Measurements from ENCODE around the gene NLRP2B. TPM values are rescaled to one million over a fixed set of nuclear protein-coding genes. Genes with fewer than 3 reads are reported as not detected.
"Not testable (repeated sequence)": the region's sequence is repeated elsewhere in the genome, so short reads cannot be mapped to it uniquely, and the experiment has no call there.

The NLRP2B gene
- polyA plus RNA-seq (ENCODE audit: insufficient read length), result 0.12 TPM
- long read RNA-seq, donor 1, result 0 reads
- long read RNA-seq, donor 2, result 0 reads
- long read RNA-seq, donor 3, result 0 reads
- long read RNA-seq, donor 4, result 0 reads
- long read RNA-seq, donor 5, result 0 reads
- long read RNA-seq, donor 6, result 0 reads
- long read RNA-seq, donor 7, result 0 reads
- long read RNA-seq, donor 8, result 0 reads

- DNase-seq, result no peak
Measured at GRCh38 chrX:57680160-57680559, at the start of gene NLRP2B. NLRP2B (minus strand) TSS chrX:57680260.

- not testable (repeated sequence) for DNase-seq
Measured at GRCh38 chrX:57725995-57726394, 45.9 kb upstream of the NLRP2B start.

GRCh38 chrX:57681341-57681740 is 1.3 kb upstream of the NLRP2B start:
- DNase-seq, result no peak

- no peak for DNase-seq
Measured at GRCh38 chrX:57678686-57679428, 1.2 kb downstream of the NLRP2B start.

GRCh38 chrX:57677132-57677858 is 2.8 kb downstream of the NLRP2B start:
- no peak for DNase-seq

- DNase-seq, result no peak
Measured at GRCh38 chrX:57675320-57675719, 4.7 kb downstream of the NLRP2B start.

GRCh38 chrX:57674861-57675260 is 5.2 kb downstream of the NLRP2B start:
- no peak for DNase-seq

GRCh38 chrX:57669961-57670360 is 10.1 kb downstream of the NLRP2B start:
- DNase-seq, result no peak

GRCh38 chrX:57667010-57667409 is 13.1 kb downstream of the NLRP2B start:
- no peak for DNase-seq

GRCh38 chrX:57655065-57655464 is 25.0 kb downstream of the NLRP2B start:
- DNase-seq, result no peak

GRCh38 chrX:57652705-57653104 is 27.4 kb downstream of the NLRP2B start:
- no peak for DNase-seq

- no peak for DNase-seq
Measured at GRCh38 chrX:57651169-57651919, 28.7 kb downstream of the NLRP2B start.

- no peak for DNase-seq
Measured at GRCh38 chrX:57647020-57647419, 33.0 kb downstream of the NLRP2B start.

- DNase-seq, result no peak
Measured at GRCh38 chrX:57643698-57644097, 36.4 kb downstream of the NLRP2B start.

GRCh38 chrX:57641338-57641737 is 38.7 kb downstream of the NLRP2B start:
- no peak for DNase-seq

GRCh38 chrX:57640674-57641016 is 39.4 kb downstream of the NLRP2B start:
- no peak for DNase-seq

- not testable (repeated sequence) for DNase-seq
Measured at GRCh38 chrX:57629438-57629837, 50.6 kb downstream of the NLRP2B start.

Other genes with a start within 250 kb of the NLRP2B start
- gene ZXDB, start 88.2 kb downstream of the NLRP2B start, polyA plus RNA-seq (ENCODE audit: insufficient read length), result 11.1 TPM
- 5.5 TPM for gene ZXDA, start 230.2 kb upstream of the NLRP2B start, polyA plus RNA-seq (ENCODE audit: insufficient read length)

Data from left kidney (tissue), 8 donors.